OCI-LY7 (cell line): Measurements from ENCODE around the gene DQX1.

ENCODE experiments used
- EZH2phosphoT487 ChIP-seq: fragments of 200-600 bp; sonication (generic); IDR thresholded peaks from 2 replicates; pipeline ENCODE4 v1.6.1; 2018; ENCODE audit warnings: low read depth, borderline replicate concordance, mild to moderate bottlenecking, mixed run types, antibody characterized with exemption, low read length, moderate library complexity, mixed read lengths
- TF ChIP-seq, protein P1 (sequence below): fragments of 200-600 bp; sonication (generic); conservative IDR thresholded peaks from 2 replicates; pipeline ENCODE4 v1.5.1; 2014; ENCODE audit warnings: mild to moderate bottlenecking, antibody characterized with exemption, low read length, moderate library complexity, mixed read lengths

DNA sequence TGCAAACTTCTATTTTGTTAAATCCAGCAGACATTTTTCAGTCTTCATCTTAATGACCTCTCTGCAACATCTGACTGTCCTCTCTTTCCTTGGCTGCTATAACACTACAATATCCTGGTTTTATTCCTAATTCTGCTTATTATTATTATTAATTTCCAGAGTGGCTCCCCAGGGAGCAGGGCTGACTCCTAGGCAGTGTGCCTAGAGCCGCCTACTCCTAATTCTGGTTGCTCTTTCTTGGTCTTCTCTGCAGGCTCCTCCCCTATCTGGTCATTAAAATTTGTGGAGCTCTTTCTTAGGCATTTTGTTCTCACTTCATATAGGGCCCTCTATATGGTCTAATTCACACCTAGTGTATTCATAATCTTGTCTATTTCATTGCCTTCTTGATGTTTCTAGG, 16.9 kb upstream of the DQX1 start:
- TF ChIP-seq, protein P1, sequence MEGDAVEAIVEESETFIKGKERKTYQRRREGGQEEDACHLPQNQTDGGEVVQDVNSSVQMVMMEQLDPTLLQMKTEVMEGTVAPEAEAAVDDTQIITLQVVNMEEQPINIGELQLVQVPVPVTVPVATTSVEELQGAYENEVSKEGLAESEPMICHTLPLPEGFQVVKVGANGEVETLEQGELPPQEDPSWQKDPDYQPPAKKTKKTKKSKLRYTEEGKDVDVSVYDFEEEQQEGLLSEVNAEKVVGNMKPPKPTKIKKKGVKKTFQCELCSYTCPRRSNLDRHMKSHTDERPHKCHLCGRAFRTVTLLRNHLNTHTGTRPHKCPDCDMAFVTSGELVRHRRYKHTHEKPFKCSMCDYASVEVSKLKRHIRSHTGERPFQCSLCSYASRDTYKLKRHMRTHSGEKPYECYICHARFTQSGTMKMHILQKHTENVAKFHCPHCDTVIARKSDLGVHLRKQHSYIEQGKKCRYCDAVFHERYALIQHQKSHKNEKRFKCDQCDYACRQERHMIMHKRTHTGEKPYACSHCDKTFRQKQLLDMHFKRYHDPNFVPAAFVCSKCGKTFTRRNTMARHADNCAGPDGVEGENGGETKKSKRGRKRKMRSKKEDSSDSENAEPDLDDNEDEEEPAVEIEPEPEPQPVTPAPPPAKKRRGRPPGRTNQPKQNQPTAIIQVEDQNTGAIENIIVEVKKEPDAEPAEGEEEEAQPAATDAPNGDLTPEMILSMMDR = no peak
- no peak for TF ChIP-seq EZH2phosphoT487
